ENCODE measurements around the gene CD101.

CD101 gene

DNA sequence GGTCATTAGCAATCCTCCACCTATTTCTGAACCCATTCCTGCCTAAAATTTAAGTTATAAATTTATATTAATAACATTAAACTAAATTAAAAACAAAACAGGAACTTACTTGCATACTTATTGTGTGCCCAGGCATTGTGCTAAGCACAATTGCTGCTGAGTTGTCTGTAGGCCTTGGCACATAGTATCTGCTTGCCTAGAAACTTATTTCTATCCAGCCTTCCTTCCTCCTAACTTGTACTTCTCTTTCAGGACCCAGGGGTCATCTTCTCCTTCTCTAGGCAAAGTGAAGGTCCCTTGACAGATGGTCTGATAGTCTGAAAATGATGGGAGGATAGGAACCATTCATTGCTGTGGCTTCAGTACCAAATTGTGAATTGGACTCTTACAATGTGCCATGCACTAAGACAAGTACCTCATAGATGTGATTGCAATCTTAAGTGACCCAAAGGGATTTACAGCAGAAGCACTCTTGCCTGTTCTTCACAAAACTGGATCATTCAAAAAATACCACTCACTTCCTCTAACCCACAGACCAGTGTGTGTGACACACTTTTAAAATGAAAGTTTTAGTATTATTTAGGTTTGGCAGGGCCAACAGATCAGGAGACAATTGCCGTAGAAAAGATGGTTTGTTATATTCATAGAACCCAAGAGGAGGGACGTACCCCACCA, 10.3 kb upstream of the CD101 start:
- no peaks in the 10 kb centered on the region for H3K9me2 ChIP-seq (replicated peaks; ENCODE audit: control insufficient read depth, low read length)
- no peak overlapping the region for H3K4me2 ChIP-seq (ENCODE audit: low read length)
- H3K9me3 ChIP-seq (ENCODE audit: control insufficient read depth, insufficient read depth, low read length) = no peaks in the 10 kb centered on the region
- no peaks in the 10 kb centered on the region for H3K36me3 ChIP-seq (ENCODE audit: control insufficient read depth, low read length)
- H3F3A ChIP-seq (ENCODE audit: control insufficient read depth, insufficient read depth) = no peaks in the 10 kb centered on the region
- H3K4me1 ChIP-seq (ENCODE audit: control insufficient read depth, low read length) = no peaks in the 10 kb centered on the region
- no peaks in the 10 kb centered on the region for H4K20me1 ChIP-seq (ENCODE audit: control insufficient read depth, insufficient read depth, low read depth, low read length)
- no peaks in the 10 kb centered on the region for H3K79me2 ChIP-seq (ENCODE audit: control insufficient read depth, low read length)
- no peaks in the 10 kb centered on the region for H3K27me3 ChIP-seq (ENCODE audit: control insufficient read depth, low read length)
- no peak for TF ChIP-seq EZH2phosphoT487 (IDR thresholded peaks at IDR 0.05; ENCODE audit: borderline replicate concordance, low read length)
- TF ChIP-seq, protein P1, sequence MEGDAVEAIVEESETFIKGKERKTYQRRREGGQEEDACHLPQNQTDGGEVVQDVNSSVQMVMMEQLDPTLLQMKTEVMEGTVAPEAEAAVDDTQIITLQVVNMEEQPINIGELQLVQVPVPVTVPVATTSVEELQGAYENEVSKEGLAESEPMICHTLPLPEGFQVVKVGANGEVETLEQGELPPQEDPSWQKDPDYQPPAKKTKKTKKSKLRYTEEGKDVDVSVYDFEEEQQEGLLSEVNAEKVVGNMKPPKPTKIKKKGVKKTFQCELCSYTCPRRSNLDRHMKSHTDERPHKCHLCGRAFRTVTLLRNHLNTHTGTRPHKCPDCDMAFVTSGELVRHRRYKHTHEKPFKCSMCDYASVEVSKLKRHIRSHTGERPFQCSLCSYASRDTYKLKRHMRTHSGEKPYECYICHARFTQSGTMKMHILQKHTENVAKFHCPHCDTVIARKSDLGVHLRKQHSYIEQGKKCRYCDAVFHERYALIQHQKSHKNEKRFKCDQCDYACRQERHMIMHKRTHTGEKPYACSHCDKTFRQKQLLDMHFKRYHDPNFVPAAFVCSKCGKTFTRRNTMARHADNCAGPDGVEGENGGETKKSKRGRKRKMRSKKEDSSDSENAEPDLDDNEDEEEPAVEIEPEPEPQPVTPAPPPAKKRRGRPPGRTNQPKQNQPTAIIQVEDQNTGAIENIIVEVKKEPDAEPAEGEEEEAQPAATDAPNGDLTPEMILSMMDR (IDR thresholded peaks at IDR 0.05; ENCODE audit: low read depth, low read length, poor library complexity, severe bottlenecking) = no peak
- no peak overlapping the region for H3K27ac ChIP-seq (ENCODE audit: low read depth, low read length)
- H3K4me3 ChIP-seq (ENCODE audit: low read length) = no peak overlapping the region

DNA sequence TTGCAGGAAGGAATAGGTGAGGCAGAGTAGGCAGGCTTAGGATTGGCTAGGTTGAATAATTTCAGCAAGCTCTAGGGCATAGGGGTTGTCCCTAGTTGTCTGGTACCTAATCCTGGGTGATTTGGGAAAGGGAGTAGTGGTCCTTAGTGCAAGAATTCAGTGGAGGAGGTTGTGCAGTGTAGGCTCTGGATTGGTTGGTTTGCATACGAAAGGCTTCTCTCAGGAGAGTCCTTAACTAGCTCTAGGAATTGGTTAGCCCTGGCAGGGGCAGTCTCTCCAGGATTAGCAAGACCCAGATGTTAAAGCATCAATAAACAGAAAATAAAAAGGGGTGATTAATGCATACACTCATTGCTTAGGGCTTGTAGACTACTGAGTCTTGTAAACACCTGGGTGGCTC, 9.6 kb upstream of the CD101 start:
- Histone ChIP-seq H3F3A (ENCODE audit: control insufficient read depth, insufficient read depth) (no peaks in the 10 kb centered on the region), H3K9me2 (replicated peaks; ENCODE audit: control insufficient read depth, low read length) (no peaks in the 10 kb centered on the region), H3K36me3 (ENCODE audit: control insufficient read depth, low read length) (no peaks in the 10 kb centered on the region), H3K4me3 (ENCODE audit: low read length) (no peak overlapping the region), H3K27me3 (ENCODE audit: control insufficient read depth, low read length) (no peaks in the 10 kb centered on the region), H3K79me2 (ENCODE audit: control insufficient read depth, low read length) (no peaks in the 10 kb centered on the region), H4K20me1 (ENCODE audit: control insufficient read depth, insufficient read depth, low read depth, low read length) (no peaks in the 10 kb centered on the region), H3K9me3 (ENCODE audit: control insufficient read depth, insufficient read depth, low read length) (no peaks in the 10 kb centered on the region), H3K27ac (ENCODE audit: low read depth, low read length) (no peak overlapping the region), H3K4me1 (ENCODE audit: control insufficient read depth, low read length) (no peaks in the 10 kb centered on the region), H3K4me2 (ENCODE audit: low read length) (no peak overlapping the region)
- TF ChIP-seq EZH2phosphoT487 (IDR thresholded peaks at IDR 0.05; ENCODE audit: borderline replicate concordance, low read length) = no peak
- TF ChIP-seq, protein P1 (IDR thresholded peaks at IDR 0.05; ENCODE audit: low read depth, low read length, poor library complexity, severe bottlenecking) = no peak

DNA sequence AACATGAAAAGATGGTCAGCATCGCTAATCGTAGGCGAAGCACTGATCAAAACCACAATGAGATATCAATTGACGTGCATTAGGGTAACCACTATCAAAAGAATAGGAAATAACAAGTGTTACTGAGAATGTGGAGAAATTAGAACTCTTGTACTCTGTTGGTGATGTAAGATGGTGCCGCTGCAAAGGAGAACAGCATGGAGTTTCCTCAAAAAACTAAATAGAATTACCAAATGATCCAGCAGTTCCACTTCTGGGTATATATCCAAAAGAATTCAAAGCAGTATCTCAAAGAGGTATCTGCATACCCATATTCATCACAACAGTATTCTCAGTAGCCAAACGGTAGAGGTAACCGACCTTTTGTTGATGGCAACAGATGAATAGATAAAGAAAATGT, 8.3 kb upstream of the CD101 start:
- TF ChIP-seq, protein P1 (IDR thresholded peaks at IDR 0.05; ENCODE audit: low read depth, low read length, poor library complexity, severe bottlenecking) = no peak
- no peak for TF ChIP-seq EZH2phosphoT487 (IDR thresholded peaks at IDR 0.05; ENCODE audit: borderline replicate concordance, low read length)
- H4K20me1 ChIP-seq (ENCODE audit: control insufficient read depth, insufficient read depth, low read depth, low read length) = no peaks in the 10 kb centered on the region
- H3K4me1 ChIP-seq (ENCODE audit: control insufficient read depth, low read length) = no peaks in the 10 kb centered on the region
- no peak overlapping the region for H3K4me2 ChIP-seq (ENCODE audit: low read length)
- H3F3A ChIP-seq (ENCODE audit: control insufficient read depth, insufficient read depth) = no peaks in the 10 kb centered on the region
- H3K79me2 ChIP-seq (ENCODE audit: control insufficient read depth, low read length) = no peaks in the 10 kb centered on the region
- no peaks in the 10 kb centered on the region for H3K27me3 ChIP-seq (ENCODE audit: control insufficient read depth, low read length)
- no peak overlapping the region for H3K27ac ChIP-seq (ENCODE audit: low read depth, low read length)
- H3K4me3 ChIP-seq (ENCODE audit: low read length) = no peak overlapping the region
- no peaks in the 10 kb centered on the region for H3K36me3 ChIP-seq (ENCODE audit: control insufficient read depth, low read length)
- no peaks in the 10 kb centered on the region for H3K9me2 ChIP-seq (replicated peaks; ENCODE audit: control insufficient read depth, low read length)
- H3K9me3 ChIP-seq (ENCODE audit: control insufficient read depth, insufficient read depth, low read length) = no peaks in the 10 kb centered on the region

All from DOHH2 (cell line).